ENCODE data around the gene ITGB8.

DNA sequence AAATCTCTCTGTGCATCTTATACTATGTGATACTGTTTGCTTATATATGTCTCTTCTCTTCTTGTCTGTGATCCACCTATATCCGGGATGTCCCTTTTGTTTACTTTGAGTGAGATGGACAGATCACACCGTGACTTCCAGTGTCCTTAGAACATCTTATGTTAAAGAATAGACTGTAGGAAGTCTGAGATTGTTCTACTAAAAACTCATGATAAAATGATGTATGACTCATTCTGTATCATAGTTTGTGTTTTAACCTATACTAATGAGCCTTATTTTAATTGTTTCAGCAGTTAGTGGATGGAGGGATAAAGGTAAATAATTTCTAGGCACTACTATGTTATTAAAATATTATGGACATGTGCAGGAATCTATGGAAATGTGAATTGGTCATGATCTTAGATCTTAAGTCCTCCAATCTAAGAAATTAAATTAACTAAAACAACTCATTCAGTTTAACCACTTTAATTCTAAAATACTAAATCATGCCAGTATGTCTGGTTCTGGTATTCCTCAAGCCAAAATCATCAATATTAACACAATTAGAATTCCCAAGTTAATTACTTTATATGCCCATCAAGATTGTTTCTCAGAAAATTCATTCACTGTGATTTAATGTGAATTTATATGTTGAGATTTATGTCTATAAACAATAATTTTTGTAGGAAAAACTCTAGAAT lies 32.0 kb downstream of the ITGB8 start:
- TF ChIP-seq, protein P1, sequence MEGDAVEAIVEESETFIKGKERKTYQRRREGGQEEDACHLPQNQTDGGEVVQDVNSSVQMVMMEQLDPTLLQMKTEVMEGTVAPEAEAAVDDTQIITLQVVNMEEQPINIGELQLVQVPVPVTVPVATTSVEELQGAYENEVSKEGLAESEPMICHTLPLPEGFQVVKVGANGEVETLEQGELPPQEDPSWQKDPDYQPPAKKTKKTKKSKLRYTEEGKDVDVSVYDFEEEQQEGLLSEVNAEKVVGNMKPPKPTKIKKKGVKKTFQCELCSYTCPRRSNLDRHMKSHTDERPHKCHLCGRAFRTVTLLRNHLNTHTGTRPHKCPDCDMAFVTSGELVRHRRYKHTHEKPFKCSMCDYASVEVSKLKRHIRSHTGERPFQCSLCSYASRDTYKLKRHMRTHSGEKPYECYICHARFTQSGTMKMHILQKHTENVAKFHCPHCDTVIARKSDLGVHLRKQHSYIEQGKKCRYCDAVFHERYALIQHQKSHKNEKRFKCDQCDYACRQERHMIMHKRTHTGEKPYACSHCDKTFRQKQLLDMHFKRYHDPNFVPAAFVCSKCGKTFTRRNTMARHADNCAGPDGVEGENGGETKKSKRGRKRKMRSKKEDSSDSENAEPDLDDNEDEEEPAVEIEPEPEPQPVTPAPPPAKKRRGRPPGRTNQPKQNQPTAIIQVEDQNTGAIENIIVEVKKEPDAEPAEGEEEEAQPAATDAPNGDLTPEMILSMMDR (IDR thresholded peaks at IDR 0.05) = no peak
- no peak for TF ChIP-seq POLR2A (IDR thresholded peaks at IDR 0.05)

Data from thyroid gland (tissue), 4 donors.